GM10266 (cell line): Measurements from ENCODE around the gene NUDT22.
A peak's percentile ranks its signal among the peaks of the same experiment; 100 is the strongest.

Experiments
- DNase-seq: peaks from one replicate; pipeline ENCODE4 v3.0.0; 2012; ENCODE audit errors: extremely low spot score
- TF ChIP-seq, protein P1 (sequence below): IDR thresholded peaks from 2 replicates; pipeline ENCODE4 v1.5.1; 2012; ENCODE audit warnings: mild to moderate bottlenecking, low read depth; ENCODE audit not compliant: control insufficient read depth, insufficient read depth; ENCODE audit errors: missing control alignments

Gene NUDT22

DNA sequence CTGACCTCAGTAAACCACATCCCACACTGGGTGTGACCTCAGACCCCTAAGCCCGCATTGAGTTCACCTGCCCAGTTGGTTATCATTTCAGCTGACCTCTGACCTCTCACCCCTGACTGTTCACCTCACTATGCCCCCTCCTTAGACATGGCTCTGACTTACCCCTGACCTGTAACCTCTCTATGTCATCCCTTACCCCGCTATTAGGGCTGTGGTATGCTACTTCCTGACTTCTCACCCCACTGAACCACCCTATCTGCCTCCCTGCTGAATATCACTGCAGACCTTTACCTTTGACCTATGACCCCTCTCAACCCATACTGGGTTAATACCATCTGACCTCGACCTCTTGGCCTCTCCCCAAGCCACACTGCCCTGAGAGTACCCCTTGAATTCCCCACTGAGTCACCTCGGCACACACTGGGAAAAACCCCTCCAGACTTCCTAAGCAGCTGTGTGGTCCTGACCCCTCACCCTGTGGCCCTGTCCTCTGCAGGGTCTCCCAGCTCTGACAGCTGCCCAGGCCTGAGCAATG is 33.5 kb downstream of the NUDT22 start:
- TF ChIP-seq, protein P1, sequence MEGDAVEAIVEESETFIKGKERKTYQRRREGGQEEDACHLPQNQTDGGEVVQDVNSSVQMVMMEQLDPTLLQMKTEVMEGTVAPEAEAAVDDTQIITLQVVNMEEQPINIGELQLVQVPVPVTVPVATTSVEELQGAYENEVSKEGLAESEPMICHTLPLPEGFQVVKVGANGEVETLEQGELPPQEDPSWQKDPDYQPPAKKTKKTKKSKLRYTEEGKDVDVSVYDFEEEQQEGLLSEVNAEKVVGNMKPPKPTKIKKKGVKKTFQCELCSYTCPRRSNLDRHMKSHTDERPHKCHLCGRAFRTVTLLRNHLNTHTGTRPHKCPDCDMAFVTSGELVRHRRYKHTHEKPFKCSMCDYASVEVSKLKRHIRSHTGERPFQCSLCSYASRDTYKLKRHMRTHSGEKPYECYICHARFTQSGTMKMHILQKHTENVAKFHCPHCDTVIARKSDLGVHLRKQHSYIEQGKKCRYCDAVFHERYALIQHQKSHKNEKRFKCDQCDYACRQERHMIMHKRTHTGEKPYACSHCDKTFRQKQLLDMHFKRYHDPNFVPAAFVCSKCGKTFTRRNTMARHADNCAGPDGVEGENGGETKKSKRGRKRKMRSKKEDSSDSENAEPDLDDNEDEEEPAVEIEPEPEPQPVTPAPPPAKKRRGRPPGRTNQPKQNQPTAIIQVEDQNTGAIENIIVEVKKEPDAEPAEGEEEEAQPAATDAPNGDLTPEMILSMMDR = no peak
- DNase-seq = peak; percentile 64

DNA sequence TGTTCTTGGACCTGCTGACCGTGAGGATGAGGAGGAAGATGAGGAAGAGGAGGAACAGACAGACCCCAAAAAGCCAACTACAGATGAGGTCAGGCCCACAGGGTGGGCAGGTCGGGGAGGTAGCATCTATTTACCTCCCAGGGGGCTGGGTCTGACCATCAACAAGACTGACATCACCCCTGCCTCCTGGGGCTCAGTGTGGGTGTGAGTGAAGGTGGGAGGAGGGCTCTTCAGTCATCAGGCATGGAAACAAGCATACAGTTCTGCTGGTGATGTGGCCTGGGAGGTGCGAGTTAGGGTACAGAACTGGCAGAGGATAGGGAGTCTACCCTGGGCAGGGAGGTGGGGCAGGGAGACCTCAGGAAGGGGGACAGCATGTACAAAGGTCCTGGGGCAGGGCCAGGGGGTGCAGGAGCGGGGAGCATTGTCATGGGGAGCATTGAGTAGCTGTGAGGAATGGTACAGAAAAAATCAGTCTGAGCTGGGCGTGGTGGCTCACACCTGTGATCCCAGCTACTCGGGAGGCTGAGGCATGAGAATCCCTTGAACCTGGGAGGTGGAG is 34.2 kb downstream of the NUDT22 start:
- DNase-seq = peak; percentile 70
- TF ChIP-seq, protein P1 = no peak

DNA sequence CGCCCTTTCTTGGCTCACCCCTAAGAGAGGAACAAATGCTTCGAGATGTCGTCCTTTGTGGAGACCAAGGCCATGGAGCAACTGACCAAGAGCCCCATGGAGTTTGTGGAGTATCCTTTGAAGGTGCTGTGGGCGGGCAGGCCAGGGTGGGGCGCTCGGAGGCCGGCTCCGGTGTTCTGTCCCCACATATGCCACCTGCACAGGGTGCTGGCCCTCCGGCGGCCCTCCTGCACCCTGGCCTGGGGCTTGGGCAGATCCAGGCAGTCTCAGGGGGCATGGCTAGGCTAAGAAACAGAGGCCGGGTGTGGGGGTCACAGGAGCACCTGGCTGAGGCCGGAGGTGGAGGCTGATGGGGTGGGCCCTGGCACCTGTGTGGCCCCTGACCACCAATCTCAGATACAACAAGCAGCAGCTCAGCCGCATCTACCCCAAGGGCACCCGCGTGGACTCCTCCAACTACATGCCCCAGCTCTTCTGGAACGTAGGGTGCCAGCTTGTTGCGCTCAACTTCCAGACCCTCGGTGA is 35.5 kb downstream of the NUDT22 start:
- DNase-seq = no peak

DNA sequence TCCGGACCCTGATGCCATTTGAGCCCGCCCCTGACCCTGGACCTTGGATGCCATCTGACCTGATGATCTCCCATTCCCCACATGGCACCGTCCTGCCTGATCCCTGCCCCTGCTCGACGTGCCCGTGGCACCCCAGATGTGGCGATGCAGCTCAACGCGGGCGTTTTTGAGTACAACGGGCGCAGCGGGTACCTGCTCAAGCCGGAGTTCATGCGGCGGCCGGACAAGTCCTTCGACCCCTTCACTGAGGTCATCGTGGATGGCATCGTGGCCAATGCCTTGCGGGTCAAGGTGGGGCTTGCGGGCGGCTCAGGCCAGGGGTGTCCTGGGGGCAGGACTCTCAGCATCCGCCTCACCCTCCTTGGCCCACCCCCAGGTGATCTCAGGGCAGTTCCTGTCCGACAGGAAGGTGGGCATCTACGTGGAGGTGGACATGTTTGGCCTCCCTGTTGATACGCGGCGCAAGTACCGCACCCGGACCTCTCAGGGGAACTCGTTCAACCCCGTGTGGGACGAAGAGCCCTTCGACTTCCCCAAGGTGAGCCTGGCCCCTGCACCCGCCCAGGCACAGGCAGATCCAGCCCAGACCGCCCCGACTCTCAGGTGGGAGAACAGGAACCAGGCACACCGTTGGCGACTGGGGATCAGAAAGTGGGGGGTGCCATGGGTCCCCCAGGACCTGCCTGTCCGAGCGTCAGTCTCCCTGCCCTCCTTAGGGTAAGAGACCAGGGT is 36.4 kb downstream of the NUDT22 start:
- TF ChIP-seq, protein P1 = no peak
- no peak for DNase-seq

More for the DNA sequence above, 35.5 kb downstream of the NUDT22 start:
- TF ChIP-seq, protein P1 = no peak

DNA sequence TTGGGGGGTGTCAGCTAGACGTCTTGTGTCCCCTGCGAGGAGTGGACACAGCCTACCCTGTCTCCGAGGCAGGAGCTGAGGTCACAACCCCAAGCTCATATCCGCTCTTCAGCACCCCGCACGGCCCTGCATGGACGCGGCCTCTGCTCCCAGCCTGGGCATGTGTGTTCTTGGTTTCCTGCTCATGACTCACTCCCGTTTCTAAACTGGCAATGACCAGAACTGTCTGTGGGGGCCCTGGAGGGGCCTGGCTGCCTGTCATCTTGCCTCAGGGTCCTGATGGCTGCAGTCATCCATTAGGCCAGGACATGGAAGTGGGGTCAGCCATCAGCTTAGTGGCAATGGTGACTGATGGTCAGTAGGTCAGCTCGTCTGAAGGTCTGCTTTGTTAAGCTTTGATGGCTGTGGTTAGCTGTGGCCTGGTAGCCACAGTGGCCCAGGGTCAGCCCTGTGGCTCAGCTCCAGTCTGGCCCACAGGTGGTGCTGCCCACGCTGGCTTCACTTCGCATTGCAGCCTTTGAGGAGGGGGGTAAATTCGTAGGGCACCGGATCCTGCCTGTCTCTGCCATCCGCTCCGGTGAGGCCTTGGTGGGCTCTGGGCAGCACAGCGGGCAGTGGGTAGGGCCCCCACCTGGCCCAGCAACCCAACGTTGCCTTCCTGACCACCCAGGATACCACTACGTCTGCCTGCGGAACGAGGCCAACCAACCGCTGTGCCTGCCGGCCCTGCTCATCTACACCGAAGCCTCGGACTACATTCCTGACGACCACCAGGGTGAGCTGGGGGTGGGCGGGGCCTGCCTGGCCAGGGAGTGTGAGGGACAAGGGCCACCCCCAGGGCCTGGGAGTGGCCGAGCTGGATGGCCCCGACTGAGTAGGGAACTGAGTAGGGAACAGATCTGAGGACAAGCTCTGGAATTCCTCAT is 37.2 kb downstream of the NUDT22 start:
- no peak for DNase-seq
- TF ChIP-seq, protein P1 = no peak

DNA sequence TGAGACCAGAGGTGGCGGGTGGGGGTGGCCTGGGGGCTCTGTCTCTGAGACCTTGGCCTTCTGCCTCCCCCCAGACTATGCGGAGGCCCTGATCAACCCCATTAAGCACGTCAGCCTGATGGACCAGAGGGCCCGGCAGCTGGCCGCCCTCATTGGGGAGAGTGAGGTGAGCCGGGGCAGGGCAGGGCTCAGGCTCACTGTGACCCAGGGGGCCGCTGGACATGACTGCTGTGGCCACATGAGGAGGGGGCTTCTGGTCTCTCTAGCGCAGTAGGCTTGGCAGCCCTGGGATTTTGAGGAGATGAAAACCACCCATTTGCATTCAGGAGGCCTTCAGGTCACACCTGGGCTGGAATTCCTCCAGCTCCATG is 37.9 kb downstream of the NUDT22 start:
- DNase-seq = no peak
- TF ChIP-seq, protein P1 = no peak
